LNCaP clone FGC (cell line): ENCODE data around the gene TNNI3K.

Experiments
- DNase-seq: peaks from one replicate; pipeline ENCODE4 v3.0.0-alpha.2; 2011; ENCODE audit warnings: low read depth
- H3K4me3 ChIP-seq: 2 replicates; pipeline ENCODE4 v1.5.1; 2011; ENCODE audit warnings: mild to moderate bottlenecking, low read depth, low read length, control low read depth
- TF ChIP-seq, protein P1 (sequence below): IDR thresholded peaks from 2 replicates; pipeline ENCODE4 v1.5.1; 2012; ENCODE audit warnings: mild to moderate bottlenecking; ENCODE audit not compliant: control insufficient read depth, insufficient read depth; ENCODE audit errors: extremely low read depth

Gene TNNI3K

DNA sequence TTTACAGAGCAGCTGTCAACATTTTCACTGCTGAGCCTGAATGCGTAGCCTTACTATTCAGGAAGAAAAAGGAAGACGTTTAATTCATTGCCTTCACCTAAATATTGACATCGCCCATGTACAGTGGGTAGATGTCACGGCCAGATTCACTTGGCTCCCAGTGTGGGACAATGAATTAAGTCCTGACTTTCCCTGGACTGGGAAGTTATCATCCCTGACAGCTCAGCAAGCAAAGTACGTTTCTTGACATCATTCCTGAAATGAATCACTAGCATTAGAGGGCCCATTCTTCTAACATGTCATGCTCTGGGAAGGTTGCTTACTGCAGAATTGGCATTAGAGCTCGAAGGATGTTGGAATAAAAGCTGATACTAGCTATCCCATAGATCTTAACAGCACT, 239.4 kb downstream of the TNNI3K start:
- no peak overlapping the region for H3K4me3 ChIP-seq
- TF ChIP-seq, protein P1, sequence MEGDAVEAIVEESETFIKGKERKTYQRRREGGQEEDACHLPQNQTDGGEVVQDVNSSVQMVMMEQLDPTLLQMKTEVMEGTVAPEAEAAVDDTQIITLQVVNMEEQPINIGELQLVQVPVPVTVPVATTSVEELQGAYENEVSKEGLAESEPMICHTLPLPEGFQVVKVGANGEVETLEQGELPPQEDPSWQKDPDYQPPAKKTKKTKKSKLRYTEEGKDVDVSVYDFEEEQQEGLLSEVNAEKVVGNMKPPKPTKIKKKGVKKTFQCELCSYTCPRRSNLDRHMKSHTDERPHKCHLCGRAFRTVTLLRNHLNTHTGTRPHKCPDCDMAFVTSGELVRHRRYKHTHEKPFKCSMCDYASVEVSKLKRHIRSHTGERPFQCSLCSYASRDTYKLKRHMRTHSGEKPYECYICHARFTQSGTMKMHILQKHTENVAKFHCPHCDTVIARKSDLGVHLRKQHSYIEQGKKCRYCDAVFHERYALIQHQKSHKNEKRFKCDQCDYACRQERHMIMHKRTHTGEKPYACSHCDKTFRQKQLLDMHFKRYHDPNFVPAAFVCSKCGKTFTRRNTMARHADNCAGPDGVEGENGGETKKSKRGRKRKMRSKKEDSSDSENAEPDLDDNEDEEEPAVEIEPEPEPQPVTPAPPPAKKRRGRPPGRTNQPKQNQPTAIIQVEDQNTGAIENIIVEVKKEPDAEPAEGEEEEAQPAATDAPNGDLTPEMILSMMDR: no peak
- DNase-seq: no peak

DNA sequence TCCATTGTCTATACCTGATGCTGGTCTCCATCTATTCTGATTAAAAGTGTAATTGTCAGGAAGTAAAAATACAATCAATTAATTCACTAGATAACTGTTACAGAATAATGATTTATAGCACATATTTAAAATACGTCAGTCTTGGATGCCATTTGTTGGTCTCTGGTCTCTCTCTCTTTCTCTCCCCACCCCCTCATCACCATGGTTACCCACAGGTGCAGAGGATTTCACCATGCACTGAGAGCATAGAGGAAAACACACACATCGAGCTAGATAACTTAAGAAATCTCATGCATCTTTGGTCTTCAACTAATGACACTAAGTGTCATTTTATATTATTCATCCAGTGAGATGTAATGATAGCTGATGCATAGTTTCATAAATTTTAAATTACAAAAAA, 243.8 kb downstream of the TNNI3K start:
- H3K4me3 ChIP-seq: no peak overlapping the region
- TF ChIP-seq, protein P1: no peak
- DNase-seq: no peak

DNA sequence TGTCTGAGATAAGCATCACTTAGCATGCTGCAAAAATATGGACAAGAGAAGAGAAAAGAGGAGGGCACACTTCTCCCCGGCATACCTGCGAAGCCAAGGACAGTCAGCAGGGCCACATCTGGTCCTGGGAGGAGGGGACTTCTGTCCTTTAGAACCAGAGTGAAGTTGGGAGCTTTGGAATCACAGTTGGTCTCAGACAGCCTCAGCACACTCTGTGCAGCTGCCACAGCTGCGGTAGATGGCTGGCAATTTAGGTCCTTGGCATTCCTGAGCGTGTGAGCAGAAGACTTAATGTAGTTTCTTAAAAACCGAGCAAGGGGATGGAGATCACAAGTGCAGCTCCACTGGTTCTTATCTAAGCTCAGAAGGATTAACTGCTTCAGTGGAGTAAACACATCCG, 244.9 kb downstream of the TNNI3K start:
- DNase-seq: no peak
- TF ChIP-seq, protein P1: no peak
- H3K4me3 ChIP-seq: no peak overlapping the region

DNA sequence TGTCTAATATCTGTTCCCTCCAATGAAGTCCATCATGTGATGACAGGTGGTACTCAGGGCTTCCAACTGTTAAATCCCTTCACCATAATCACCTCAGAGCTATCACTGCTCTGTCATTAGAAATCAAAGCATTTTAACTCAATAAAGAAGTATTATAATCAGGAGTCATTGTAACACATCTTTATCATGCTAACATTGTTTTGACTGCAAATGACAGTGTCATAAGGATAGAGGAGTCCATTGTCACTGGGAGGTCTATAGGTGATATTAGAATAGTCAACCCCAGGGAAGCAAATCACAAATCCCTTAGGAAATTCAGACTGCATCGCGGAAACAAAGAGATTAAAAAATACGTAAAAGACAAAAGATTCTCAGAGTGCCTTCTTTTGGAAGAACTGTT, 246.4 kb downstream of the TNNI3K start:
- no peak for DNase-seq
- TF ChIP-seq, protein P1: no peak
- H3K4me3 ChIP-seq: no peak overlapping the region

DNA sequence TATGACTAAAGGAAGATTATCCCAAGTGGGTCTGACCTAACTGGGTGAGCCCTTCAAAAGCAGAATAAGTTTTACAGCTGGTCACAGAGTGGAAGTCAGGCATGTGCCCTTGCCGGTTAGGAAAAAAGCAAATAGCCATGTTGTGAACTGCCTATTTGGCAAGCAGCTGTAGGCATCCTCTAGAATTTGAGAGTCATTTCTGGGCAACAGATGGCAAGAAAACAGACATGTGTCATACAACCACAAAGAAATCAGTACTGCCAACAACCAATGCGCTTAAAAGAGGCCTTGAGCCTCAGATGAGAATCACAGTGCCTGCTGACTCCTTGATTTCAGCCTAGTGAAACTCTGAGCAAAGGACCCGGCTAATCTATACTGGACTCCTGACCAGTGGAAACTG, 250.4 kb downstream of the TNNI3K start:
- TF ChIP-seq, protein P1: no peak
- no peak overlapping the region for H3K4me3 ChIP-seq
- no peak for DNase-seq

DNA sequence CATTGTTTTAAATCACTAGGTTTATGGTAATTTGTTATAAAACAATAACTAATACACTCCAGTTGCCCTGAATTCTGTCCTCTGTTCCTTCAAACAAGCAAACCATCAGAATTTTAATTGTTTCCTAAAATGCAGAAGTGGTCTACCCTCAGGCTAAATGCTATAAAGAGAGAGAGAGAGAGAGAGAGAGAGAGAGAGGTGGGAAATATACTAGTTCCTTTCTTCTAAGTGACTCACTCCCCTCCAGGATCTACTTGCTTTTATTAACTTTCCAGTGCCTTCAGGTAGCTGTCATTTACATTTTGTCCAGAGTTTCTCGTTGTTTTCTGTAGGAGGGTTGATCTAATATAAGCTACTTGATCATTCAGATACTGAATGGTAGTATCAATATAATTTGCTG, 250.8 kb downstream of the TNNI3K start:
- TF ChIP-seq, protein P1: no peak
- H3K4me3 ChIP-seq: no peak overlapping the region
- DNase-seq: no peak

DNA sequence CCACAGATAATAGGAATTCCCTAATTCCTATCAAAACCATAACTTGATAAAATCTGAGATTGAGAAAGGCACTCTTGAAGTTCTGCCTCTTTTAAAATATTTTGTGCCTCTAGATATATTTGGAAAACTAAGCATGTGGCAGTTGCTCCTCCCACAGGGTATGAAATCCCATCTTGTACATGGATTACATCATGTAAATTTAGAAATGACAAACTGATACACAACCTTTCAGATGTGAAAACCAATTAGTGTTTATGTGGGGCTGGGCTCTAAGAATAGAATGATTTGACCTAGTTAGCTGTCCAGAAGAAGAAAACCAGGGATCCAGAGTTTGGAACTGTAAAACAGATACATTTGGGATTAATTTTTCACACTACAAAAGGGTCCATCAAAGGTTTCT, 261.5 kb downstream of the TNNI3K start:
- DNase-seq: no peak
- no peak overlapping the region for H3K4me3 ChIP-seq
- TF ChIP-seq, protein P1: no peak
